Endothelial cell (in vitro differentiated cells): ENCODE measurements around the gene PTPRT. TPM values are rescaled to one million over a fixed set of nuclear protein-coding genes. Genes with fewer than 3 reads are reported as not detected.
A peak's percentile ranks its signal among the peaks of the same experiment; 100 is the strongest.

Experiments used
- DNase-seq: peaks from one replicate; pipeline ENCODE4 v3.0.0; 2021; ENCODE audit warnings: low spot score
- H3K27ac Mint-ChIP-seq: one replicate; pipeline ENCODE4 v1.8.0; 2021; ENCODE audit warnings: mixed read lengths, inconsistent platforms; ENCODE audit not compliant: unreplicated experiment
- H3K27me3 Mint-ChIP-seq: one replicate; pipeline ENCODE4 v1.8.0; 2021; ENCODE audit warnings: mild to moderate bottlenecking, moderate library complexity, mixed read lengths, inconsistent platforms; ENCODE audit not compliant: unreplicated experiment
- H3K36me3 Mint-ChIP-seq: one replicate; pipeline ENCODE4 v1.8.0; 2021; ENCODE audit warnings: mild to moderate bottlenecking, low read depth, mixed read lengths, inconsistent platforms; ENCODE audit not compliant: unreplicated experiment
- H3K4me1 Mint-ChIP-seq: one replicate; pipeline ENCODE4 v1.8.0; 2021; ENCODE audit warnings: mild to moderate bottlenecking, mixed read lengths, inconsistent platforms; ENCODE audit not compliant: unreplicated experiment
- H3K4me3 Mint-ChIP-seq: one replicate; pipeline ENCODE4 v1.8.0; 2021; ENCODE audit warnings: mild to moderate bottlenecking, mixed read lengths, inconsistent platforms; ENCODE audit not compliant: unreplicated experiment
- H3K9me3 Mint-ChIP-seq: one replicate; pipeline ENCODE4 v1.8.0; 2021; ENCODE audit warnings: mixed read lengths, inconsistent platforms; ENCODE audit not compliant: unreplicated experiment
- CTCF ChIP-seq: fragments of 200-600 bp; sonication (generic); IDR thresholded peaks from one replicate; pipeline ENCODE4 v1.5.0; 2021; ENCODE audit warnings: antibody characterized with exemption; ENCODE audit not compliant: unreplicated experiment
- total RNA-seq: library from RNA; stranded (reverse); fragmentation: NEBNext Ultra II Directional; extraction: Animal tissue kit (Norgen Biotek cat#: 25700); gene quantifications from one replicate; pipeline ENCODE4 v1.2.1, GENCODE V29; 2021; ENCODE audit not compliant: unreplicated experiment

The PTPRT gene
- total RNA-seq, 1 donor from 2014 or later: 0.10 TPM

- Mint-ChIP-seq H3K4me3 (no peak overlapping the region), H3K27me3 (peaks cover 2% of the 10 kb centered on the region), H3K27ac (no peak overlapping the region), H3K4me1 (no peaks in the 10 kb centered on the region), H3K36me3 (peaks cover 5% of the 10 kb centered on the region), H3K9me3 (peaks cover 36% of the 10 kb centered on the region)
- DNase-seq: no peak
- no peak for TF ChIP-seq CTCF
Measured at GRCh38 chr20:42352096-42352495, 837.6 kb downstream of the PTPRT start.

GRCh38 chr20:42350521-42350920 is 839.2 kb downstream of the PTPRT start:
- Mint-ChIP-seq H3K27ac (no peak overlapping the region), H3K36me3 (peaks cover 9% of the 10 kb centered on the region), H3K27me3 (peaks cover 2% of the 10 kb centered on the region), H3K4me1 (no peaks in the 10 kb centered on the region), H3K9me3 (peaks cover 32% of the 10 kb centered on the region), H3K4me3 (no peak overlapping the region)
- no peak for DNase-seq
- TF ChIP-seq CTCF: no peak

- peaks cover 1% of the 10 kb centered on the region for H3K27me3 Mint-ChIP-seq
- peaks cover 49% of the 10 kb centered on the region for H3K9me3 Mint-ChIP-seq
- no peaks in the 10 kb centered on the region for H3K4me1 Mint-ChIP-seq
- H3K27ac Mint-ChIP-seq: no peak overlapping the region
- H3K4me3 Mint-ChIP-seq: no peak overlapping the region
- no peak for DNase-seq
- peaks cover 9% of the 10 kb centered on the region for H3K36me3 Mint-ChIP-seq
- TF ChIP-seq CTCF: no peak
Measured at GRCh38 chr20:42346189-42347170, 843.2 kb downstream of the PTPRT start.

GRCh38 chr20:42341654-42342053 is 848.1 kb downstream of the PTPRT start:
- Mint-ChIP-seq H3K27ac (peak overlapping the region; percentile 11), H3K4me1 (no peaks in the 10 kb centered on the region), H3K4me3 (peak overlapping the region; percentile 9), H3K27me3 (peaks cover 1% of the 10 kb centered on the region), H3K36me3 (peaks cover 12% of the 10 kb centered on the region), H3K9me3 (peaks cover 52% of the 10 kb centered on the region)
- no peak for TF ChIP-seq CTCF
- DNase-seq: no peak

GRCh38 chr20:42340368-42340767 is 849.3 kb downstream of the PTPRT start:
- H3K27ac Mint-ChIP-seq: no peak overlapping the region
- TF ChIP-seq CTCF: no peak
- no peaks in the 10 kb centered on the region for H3K4me1 Mint-ChIP-seq
- H3K4me3 Mint-ChIP-seq: no peak overlapping the region
- H3K27me3 Mint-ChIP-seq: peaks cover 1% of the 10 kb centered on the region
- DNase-seq: no peak
- peaks cover 4% of the 10 kb centered on the region for H3K36me3 Mint-ChIP-seq
- peaks cover 44% of the 10 kb centered on the region for H3K9me3 Mint-ChIP-seq
